T follicular helper cell (primary cell): Measurements from ENCODE around the gene TGFB1.

Experiments used
- DNase-seq: peaks from one replicate; pipeline ENCODE4 v3.0.0-alpha.2; 2020; ENCODE audit warnings: low read depth

TGFB1 gene

DNA sequence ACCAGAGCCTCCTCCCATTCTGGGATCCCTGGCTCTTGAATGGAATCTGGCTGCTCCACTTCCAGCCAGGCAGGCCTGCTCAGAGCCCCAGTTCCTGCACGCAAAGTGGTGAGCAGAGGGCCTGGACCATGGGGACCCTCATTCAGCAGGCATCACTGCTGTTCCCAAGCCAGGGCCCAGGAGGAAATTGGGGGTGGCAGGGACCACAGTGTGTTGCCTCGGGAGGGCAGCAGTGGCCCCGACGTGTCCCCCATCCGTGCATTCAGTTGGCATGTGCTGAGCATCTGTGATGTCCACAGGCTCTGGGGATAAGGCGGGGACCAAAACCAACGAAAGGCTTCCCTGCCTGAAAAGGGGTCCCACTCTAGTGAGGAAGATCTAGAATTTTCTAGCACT is 32.5 kb downstream of the TGFB1 start:
- DNase-seq = no peak

DNA sequence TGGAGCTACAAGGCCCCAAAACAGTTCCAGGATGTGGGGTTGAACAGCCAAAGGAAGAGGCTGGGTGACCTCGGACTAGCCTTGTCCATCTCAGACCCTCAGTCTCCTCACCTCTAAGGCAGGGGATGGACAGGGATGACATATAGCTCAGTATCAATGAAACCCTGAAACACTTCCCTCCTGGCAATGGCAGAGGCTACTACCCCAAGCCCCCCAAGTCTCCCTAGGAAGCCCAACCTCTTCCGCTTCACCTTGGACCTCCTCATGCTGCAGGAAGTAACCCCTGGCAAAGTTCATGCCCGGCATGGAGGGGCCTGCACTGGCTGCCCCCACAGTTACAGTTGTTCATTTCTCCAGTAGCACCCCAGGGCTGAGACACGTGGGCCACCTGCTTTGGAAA is 33.2 kb downstream of the TGFB1 start:
- no peak for DNase-seq

DNA sequence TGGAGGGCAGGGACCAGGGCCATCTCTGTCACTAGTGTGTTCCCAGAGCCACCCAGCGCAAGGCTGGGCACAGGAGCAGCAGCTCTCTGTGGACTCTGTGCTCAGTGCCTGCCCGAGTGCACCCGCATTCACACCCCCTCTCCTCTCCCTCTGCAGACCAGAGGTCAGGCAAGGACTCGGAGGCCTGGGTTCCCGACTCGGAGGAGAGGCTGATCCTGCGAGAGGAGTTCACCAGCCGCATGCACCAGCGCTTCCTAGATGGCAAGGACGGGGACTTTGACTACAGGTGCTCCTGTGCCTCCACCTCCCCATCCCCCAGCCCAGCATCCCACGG is 33.6 kb downstream of the TGFB1 start:
- no peak for DNase-seq

DNA sequence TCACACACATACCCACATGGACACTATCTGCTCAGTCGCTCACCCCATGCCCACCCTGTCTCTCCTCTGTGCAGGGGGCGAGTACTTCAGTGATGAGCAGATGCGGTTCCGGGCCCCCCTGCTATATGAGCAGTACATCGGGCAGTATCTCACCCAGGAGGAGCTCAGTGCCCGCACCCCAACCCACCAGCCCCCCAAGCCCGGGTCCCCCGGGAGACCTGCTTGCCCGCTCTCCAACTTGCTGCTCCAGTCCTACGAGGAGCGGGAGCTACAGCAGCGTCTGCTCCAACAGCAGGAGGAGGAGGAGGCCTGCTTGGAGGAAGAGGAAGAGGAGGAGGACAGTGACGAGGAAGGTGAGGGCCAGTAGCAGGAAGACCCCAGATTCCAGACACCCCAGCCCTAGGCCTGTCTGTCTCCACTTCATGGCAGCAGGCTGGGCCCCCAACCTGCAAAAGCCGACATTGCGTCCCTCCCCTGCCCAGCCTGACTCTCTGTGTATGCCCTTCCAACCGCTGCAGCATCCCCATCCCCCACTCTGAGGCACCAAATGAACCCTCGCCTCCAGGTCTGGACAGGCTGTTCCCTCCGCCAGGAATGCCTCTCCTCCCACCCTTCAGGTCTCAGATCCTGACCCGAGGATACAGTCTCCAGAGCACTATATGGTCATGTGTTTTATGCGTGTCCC is 34.1 kb downstream of the TGFB1 start:
- DNase-seq = no peak

DNA sequence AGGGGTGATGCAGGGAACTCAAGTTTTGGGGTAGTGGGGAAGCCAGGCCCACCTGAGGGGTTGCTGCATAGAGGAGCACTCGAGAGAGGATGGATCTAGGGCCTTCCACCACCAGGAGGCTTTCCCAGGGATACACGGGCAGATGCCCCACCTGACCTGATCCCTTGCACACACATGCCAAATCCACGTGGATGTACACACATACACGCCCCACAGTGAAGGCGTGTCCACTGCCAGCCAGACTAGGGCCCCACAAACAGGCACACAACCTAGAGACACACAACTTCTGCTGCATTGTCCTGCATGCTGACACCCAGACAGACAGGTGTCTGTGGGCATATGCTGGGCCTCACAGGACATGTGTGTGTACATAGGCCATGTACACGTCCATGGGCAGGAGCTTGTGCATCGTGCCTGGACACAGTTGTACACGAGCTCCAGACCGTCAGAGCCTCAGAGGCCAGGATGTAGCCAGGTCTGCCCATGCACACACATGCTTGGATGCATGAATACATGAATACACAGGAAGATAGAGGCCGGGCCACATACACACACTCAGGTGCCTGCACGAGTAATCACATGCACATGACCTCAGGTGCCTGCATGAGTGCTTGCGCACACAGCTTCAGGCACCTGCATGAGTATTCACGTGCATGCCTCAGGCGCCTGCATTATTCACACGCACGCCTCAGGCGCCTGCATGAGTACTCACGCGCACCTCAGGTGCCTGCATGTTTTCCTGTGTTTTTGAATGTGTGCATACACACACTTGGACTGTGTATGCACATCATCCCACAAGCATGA is 34.8 kb downstream of the TGFB1 start:
- no peak for DNase-seq

DNA sequence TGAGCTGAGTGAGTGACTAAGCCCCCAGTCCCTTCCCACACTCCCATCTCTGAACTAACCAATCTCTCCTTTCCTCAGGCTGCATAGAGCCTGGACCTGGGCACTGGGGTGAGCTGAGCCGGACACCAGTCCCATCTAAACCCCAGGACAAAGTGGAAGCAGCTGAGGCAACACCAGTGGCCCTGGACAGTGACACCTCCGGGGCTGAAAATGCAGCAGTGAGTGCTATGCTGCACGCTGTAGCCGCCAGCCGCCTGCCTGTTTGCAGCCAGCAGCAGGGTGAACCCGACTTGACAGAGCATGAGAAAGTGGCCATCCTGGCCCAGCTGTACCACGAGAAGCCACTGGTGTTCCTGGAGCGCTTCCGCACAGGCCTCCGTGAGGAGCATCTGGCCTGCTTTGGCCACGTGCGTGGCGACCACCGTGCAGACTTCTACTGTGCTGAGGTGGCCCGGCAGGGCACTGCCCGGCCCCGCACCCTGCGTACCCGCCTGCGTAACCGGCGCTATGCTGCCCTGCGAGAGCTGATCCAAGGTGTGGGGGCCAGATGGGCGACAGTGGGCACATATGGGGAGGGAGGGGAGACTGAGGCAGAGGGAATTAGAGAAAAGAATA is 37.3 kb downstream of the TGFB1 start:
- DNase-seq = no peak

DNA sequence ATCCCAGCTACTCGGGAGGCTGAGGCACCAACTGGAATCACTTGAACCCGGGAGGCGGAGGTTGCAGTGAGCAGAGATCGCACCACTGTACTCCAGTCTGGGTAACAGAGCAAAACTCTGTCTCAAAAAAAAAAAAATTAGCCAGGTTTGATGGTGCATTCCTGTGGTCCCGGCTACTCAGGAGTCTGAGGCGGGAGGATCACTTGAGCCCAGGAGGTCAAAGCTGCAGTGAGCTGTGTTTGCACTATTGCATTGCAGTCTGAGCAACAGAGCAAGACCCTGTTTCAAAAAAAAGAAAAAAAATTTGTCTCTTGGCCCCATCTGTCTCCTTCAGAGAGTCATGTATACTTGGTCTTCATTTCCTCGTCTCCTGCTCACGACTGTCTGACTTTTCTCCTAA is 42.1 kb downstream of the TGFB1 start:
- no peak for DNase-seq

DNA sequence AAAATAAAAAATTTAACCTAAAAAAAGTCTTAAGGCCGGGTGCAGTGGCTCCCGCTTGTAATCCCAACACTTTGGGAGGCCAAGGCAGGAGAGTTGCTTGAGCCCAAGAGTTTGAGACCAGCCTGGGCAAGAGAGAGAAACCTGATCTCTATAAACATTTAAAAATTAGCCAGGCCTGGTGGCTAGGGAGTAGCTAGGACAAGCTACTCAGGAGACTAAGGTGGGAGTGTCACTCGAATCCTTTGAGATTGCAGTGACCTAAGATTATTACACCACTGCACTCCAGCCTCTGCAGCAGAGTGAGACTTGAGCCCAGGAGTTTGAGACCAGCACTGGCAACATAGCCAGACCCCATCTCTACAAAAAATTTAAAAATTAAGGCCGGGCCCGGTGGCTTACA is 42.6 kb downstream of the TGFB1 start:
- DNase-seq = no peak

DNA sequence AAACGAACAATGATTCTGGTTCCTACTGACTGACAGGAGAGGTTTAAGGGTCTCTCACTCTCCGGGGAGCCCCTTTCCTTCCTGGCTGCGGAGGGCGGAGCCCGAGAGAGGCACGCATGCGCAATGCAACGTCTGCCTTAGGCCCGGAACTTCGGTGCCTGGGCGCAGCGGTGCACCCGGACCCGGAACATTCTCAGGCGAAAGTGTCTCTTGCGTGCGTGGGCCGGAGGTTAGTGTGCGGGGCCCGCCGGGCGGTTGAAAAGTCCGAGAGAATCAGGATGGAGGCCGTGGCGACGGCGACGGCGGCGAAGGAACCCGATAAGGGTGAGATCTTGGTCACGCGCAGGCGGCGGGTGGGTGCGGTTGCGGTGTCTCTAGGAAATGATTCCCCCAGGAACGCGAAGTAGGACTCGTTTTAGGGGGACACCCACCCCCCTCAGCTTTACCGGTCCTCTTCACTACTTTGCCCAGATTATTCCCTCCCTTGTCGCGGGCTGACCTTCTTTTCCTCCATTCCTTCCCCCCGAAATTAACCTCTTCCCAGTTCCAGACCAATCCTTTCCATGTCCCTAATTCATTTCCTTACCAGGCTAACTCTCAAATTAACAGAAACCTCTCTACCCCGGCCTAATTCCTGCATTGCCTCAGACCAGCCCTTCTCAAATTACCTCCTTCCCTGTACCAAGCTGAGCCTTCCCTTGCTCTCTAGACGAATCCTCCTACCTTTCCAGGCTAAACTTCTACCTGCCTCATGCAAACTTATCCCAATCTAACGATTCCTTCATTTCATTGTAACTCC is 43.5 kb downstream of the TGFB1 start, which contains the start of gene CCDC97:
CCDC97 (plus strand) TSS at position 140 of the 799 bp plus-strand sequence; CDS start at position 279, 139 bp downstream.
- DNase-seq = peak; percentile 81

DNA sequence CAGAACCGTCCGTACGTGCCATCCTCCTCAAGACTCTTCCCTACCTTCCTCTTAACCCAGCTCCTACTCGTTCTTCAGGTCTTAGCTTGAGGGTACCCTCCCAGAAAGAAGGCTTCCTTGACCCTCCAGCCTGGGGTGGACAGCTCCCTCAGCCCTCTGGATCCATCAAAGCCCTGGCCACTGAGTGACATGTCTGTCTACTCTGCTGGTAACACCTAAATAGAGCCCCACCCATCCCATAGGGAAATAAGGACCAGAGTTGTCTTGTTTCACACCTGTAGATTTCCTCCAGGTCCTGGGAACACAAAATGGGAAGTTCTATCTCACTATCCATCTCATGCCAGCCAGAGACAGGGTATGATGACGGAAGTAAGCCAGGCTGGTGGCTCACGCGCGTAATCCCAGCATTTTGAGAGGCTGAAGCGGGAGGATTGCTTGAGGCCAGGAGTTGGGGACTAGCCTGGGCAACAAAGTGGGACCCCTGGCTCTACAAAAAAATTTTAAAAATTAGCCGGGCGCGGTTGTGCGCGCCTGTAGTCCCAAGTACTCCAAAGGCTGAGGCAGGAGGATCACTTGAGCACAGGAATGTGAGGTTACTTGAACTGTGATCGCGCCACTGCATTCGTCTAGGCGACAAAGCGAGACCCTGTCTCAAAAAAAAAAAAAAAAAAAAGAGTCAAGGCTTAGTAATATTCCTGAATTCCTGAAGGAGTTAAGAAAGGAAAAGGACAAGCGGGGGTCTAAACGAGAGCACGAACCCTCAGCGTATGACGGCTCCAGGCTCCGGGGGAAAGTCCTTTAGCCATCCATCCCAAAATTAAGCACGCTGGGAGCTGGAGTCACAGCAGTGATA is 44.3 kb downstream of the TGFB1 start:
- no peak for DNase-seq

DNA sequence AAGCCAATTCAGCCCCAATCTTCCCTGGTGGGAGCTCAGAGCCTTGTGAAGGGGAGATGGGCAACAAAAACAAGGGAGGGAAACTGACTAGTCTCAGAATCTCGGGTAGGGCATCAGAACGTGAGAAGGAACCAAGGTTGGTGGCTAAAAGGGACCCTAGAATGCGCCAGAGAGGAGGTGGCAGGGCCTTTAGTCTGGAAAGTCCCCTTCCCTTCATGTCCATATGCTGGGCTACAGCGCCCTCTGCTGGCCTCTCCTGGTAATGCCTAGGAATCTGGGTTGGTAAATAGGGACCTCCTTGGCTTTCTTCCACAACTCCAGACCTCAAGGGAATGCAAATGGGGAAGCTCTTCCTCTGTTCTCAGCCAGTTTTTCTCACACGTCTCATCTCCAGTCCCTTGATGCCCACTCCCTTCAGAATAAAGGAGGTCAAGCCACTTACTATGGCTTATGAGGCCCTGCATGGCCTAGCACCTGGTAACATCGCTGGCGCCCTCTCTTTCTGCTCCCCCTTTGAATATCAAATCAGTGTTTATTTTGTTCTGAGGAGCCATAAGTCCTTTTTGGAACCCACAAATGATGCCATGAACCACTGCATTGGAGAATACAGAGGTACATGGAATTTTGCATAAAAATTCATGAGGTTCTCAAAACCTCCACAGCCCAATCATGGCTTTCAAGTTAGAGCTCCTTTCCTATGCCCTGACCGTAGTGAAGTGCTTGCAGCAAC is 45.1 kb downstream of the TGFB1 start:
- DNase-seq = peak; percentile 90

DNA sequence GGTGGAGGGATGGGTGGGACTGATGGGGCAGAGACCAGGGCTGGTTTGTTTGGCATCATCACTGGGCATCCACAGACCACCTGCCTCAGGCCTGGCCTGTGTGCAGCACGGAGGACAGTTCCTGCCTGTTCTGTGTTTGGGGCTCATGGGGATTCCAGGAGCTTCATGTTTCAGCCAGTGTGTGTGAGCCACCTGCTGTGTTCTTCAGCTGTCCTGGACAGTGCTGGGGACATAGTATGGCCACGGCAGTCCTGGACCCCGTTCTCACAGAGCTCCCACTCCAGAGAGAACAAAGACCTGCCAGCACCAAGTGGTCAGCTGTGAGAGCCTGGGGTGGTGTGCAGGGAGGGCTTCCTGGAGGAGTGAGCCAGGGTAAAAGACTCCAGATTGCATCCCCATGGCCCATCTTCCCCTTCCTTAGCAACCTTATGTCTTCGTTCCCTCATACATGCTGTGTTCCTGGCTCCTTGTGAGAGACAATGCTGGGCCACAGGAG is 45.7 kb downstream of the TGFB1 start:
- DNase-seq = no peak

DNA sequence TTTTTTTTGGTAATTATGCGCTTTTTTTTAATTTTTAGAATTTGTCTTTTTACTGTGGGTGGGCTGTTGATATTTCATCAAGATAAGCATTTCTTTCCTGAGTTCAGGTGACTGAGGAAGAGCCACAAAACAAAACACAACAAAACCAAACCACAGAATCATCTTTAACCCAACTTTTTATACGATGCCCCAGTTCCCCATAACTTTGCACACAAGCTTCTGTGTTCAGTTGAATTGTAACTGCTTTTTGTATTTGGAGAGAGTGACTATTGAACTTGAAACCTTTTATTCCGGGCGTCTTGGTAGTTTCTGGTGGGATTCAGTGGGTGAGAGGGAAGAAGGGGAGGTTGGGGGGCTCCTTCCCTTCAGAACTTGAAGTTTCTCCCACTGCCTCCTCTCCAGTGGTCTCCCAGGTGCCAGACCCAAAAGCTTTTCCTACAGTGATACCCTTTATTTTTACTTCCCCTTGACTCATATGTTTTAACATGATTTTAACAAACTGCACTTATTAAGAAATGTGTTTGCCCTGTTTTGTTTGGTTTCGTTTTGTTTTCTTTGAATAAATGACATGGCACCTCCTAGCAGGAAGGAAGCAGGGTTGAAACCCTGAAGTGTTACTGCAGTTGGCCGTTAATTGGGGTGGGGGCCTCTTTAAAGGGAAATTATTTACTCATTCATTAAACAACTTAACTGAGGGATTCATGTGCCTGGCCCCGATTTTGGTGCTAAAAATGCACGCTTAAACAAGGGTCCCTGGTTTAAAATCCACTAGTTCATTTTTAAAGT is 46.4 kb downstream of the TGFB1 start:
- DNase-seq = no peak

DNA sequence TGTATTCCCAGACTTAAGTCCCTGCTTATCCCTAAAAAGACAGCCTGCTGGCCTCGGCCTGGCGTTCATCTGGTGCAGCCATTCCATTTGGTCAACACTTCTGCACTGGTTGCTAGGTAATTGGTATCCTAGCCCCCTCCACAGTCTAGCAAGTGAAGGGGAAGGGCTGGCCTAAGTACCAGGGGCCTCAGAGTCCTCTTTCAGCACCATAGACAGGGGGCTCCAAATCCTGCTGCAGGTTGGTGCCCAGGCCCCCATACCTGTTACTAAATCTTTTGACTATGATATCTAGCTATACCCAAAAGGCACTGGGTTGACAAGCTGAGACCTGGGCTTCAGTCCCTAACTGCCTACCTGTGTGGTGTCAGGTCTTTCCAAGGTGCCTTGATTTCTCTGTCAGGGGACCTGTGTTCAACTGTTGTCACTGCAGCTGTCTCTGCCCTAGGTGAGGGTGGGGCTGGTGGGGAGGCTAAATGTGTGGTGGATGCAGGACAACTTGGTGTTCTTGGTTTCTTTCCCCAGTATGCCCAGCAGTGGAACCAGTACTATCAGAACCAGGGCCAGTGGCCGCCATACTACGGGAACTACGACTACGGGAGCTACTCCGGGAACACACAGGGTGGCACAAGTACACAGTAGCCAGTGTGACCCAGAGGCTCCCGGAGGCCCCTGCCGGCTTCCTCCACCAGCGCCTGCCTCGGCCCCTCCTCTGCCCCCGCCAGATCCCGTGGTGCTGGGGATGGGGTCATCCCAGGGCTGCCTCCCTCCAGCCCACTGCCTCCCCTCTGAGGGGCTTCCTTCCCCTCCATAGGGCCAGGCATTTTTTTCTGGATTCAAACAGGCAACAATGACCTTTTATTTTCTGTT is 47.6 kb downstream of the TGFB1 start:
- no peak for DNase-seq

DNA sequence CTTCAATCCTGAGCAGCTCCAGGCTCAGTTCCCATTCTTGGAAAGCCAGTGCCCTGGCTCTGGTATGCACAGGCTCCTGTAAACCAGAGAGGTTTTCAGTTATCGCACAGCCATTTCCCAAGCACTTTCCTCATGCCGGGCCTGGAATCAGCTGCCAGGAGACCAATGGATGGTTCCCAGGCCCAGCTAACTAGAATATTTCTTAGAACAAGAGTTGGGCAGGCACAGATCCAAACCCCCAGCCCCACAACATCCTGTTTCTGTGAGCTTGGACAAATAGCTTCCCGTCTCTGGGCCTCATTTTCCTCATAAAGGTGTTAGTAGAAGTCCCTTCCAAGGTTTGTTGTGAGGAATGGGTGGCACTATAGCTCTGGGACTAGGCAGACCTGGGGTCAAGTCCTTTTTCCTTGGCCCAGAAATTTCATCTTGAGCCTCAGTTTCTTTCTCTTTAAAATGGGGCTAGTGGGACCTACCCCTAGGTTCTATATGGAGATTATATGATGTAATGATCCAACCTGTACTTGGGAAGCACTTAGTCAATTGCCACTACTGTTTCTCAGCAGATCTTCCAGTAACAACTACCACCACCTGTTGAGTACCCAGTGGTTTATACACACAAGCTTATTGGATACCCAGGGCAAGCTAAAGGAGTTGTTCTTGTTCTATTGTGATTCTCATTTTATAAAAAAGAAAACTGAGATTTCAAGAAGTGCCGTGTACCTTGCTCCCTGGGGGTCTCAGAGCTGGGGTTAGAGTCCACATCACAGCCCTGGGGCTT is 48.8 kb downstream of the TGFB1 start:
- DNase-seq = no peak

DNA sequence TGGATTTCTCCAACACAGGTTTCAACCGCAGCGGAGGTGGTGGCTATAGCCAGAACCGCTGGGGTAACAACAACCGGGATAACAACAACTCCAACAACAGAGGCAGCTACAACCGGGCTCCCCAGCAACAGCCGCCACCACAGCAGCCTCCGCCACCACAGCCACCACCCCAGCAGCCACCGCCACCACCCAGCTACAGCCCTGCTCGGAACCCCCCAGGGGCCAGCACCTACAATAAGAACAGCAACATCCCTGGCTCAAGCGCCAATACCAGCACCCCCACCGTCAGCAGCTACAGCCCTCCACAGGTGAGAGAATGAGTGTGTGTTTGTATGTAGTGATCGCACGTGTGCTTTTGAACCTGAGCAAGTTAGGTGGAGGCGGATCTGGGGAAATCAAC is 49.8 kb downstream of the TGFB1 start:
- no peak for DNase-seq

DNA sequence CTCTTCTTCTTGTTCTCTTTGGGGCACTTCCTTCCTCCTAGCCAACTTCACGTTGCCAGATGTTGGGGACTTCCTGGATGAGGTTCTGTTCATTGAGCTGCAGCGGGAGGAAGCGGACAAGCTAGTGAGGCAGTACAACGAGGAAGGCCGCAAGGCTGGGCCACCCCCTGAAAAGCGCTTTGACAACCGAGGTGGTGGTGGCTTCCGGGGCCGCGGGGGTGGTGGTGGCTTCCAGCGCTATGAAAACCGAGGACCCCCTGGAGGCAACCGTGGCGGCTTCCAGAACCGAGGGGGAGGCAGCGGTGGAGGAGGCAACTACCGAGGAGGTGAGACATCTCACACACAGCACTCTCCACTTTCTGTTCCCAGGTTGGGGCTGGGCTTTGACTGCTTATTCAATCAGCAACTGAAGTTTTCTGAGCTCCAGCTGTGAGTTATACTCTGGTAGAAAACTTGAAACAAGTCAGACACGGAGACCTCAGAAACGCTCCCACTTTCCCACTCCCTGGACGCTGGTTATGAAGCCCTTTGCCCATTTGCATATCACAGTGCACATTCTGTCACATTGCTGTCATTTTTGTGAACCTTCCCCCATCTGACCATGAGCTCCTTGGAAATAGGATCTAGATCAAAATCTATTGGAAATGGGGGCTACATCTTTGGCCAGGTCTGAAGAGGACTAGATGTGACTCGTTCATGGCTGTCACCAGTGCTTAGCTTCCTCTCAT is 50.9 kb downstream of the TGFB1 start:
- no peak for DNase-seq
